K562 (cell line): ENCODE data around the gene PRR19. TPM values are rescaled to one million over a fixed set of nuclear protein-coding genes. Genes with fewer than 3 reads are reported as not detected.

ENCODE experiments used
- BHLHE40 ChIP-seq: IDR thresholded peaks from 2 replicates; pipeline ENCODE4 v1.6.1; 2011; ENCODE audit warnings: low read length, improper control_type of control experiment
- CAMTA2 ChIP-seq: fragments of 250-450 bp; sonication (Bioruptor Pico); conservative IDR thresholded peaks from 2 replicates; pipeline ENCODE4 v1.5.1; 2022
- CTBP1 ChIP-seq: fragments of 450-650 bp; IDR thresholded peaks from 2 replicates; pipeline ENCODE4 v1.6.1; 2016; ENCODE audit warnings: borderline replicate concordance
- E2F8 ChIP-seq: fragments of 450-650 bp; IDR thresholded peaks from 2 replicates; pipeline ENCODE4 v1.7.1; 2018; ENCODE audit warnings: mild to moderate bottlenecking, low read depth; ENCODE audit not compliant: partially characterized antibody
- GTF3C2 ChIP-seq: IDR thresholded peaks from 3 replicates; pipeline ENCODE4 v1.6.1; 2011; ENCODE audit warnings: borderline replicate concordance, mild to moderate bottlenecking, moderate library complexity; ENCODE audit not compliant: insufficient read length; ENCODE audit errors: extremely low read depth
- HINFP ChIP-seq: fragments of 450-650 bp; conservative IDR thresholded peaks from 2 replicates; pipeline ENCODE4 v1.6.1; 2016; ENCODE audit warnings: missing genetic modification characterization, low read depth, mild to moderate bottlenecking, control low read depth, missing compliant biosample characterization
- HMGN3 ChIP-seq: IDR thresholded peaks from 2 replicates; pipeline ENCODE4 v1.6.1; 2011; ENCODE audit warnings: borderline replicate concordance, low read depth, mild to moderate bottlenecking, mixed read lengths, low read length; ENCODE audit not compliant: insufficient read length; ENCODE audit errors: extremely low read depth
- HOMEZ ChIP-seq: fragments of 250-450 bp; sonication (Bioruptor Pico); IDR thresholded peaks from 2 replicates; pipeline ENCODE4 v1.4.0; 2020; ENCODE audit warnings: mild to moderate bottlenecking, moderate library complexity
- ID3 ChIP-seq, 2 experiments: fragments of 250-450 bp in 1 of 2; fragments of 450-650 bp in 1 of 2; sonication (Bioruptor Pico) in 1 of 2; IDR thresholded peaks; 2 replicates each; pipeline versions ENCODE4 v1.6.1 to v1.8.0; 2016 to 2021; ENCODE audit warnings: mild to moderate bottlenecking in 2 of 2, moderate library complexity in 2 of 2, missing compliant biosample characterization in 1 of 2, missing genetic modification characterization in 1 of 2
- MECOM ChIP-seq: fragments of 250-450 bp; sonication (Bioruptor Pico); IDR thresholded peaks from 2 replicates; pipeline ENCODE4 v1.8.0; 2022; ENCODE audit warnings: inconsistent platforms
- MXI1 ChIP-seq: IDR thresholded peaks from 2 replicates; pipeline ENCODE4 v1.6.1; 2011; ENCODE audit warnings: low read depth, mild to moderate bottlenecking, improper control_type of control experiment, low read length
- PCBP1 ChIP-seq: fragments of 200-400 bp; formaldehyde crosslinking; IDR thresholded peaks from 2 replicates; pipeline ENCODE4 v1.6.1; 2018; ENCODE audit warnings: mild to moderate bottlenecking, low read depth, low read length; ENCODE audit not compliant: poor library complexity, severe bottlenecking
- POLR2AphosphoS2 ChIP-seq: IDR thresholded peaks from 2 replicates; pipeline ENCODE4 v1.6.1; 2012; ENCODE audit warnings: low read length, improper control_type of control experiment
- RCOR1 ChIP-seq, 2 experiments: IDR thresholded peaks; 2 replicates each; pipeline ENCODE4 v1.6.1; 2012; ENCODE audit warnings: low read depth in 2 of 2, low read length in 2 of 2, borderline replicate concordance in 1 of 2, improper control_type of control experiment in 1 of 2
- SMC3 ChIP-seq: conservative IDR thresholded peaks from 2 replicates; pipeline ENCODE4 v1.6.1; 2011; ENCODE audit warnings: low read depth, low read length, improper control_type of control experiment; ENCODE audit not compliant: insufficient read depth
- ZNF311 ChIP-seq: fragments of 250-450 bp; sonication (Bioruptor Pico); IDR thresholded peaks from 2 replicates; pipeline ENCODE4 v1.4.0; 2020; ENCODE audit warnings: mild to moderate bottlenecking, moderate library complexity
- ZNF41 ChIP-seq: fragments of 250-450 bp; sonication (Bioruptor Pico); conservative IDR thresholded peaks from 2 replicates; pipeline ENCODE4 v1.4.0; 2020; ENCODE audit warnings: mild to moderate bottlenecking
- polyA plus RNA-seq, 8 experiments: library from polyadenylated mRNA; depleted of rRNA in 4 of 8; stranded (reverse) in 5 of 8; unstranded in 3 of 8; fragments of >200 nt; fragmentation: Nextera tagmentation in 2 of 8; fragmentation: Illumina TruSeq in 1 of 8; extraction: Ambion mirVana in 2 of 8; extraction: Trizol in 1 of 8; gene quantifications; 2 replicates each; pipeline versions ENCODE4 v1.2.1 to v1.2.3, GENCODE V29; 2011 to 2014; ENCODE audit warnings: inconsistent platforms in 1 of 8, missing spikeins in 1 of 8
- total RNA-seq, 7 experiments: library from RNA; depleted of rRNA in 6 of 7; stranded (reverse); fragments of >200 nt in 6 of 7; fragmentation: Illumina TruSeq in 2 of 7; extraction: Trizol in 2 of 7; gene quantifications; 2 replicates each; pipeline versions ENCODE4 v1.2.1 to v1.2.3, GENCODE V29; 2011 to 2021; ENCODE audit warnings: low replicate concordance in 1 of 7

Gene PRR19
- total and polyA plus RNA-seq, 9 of the 15 experiments (the other 6 are each of a cell fraction or from before 2014, with no cell fraction given): 0.10 to 1.6 (median 0.54) TPM

GRCh38 chr19:42295831-42296525 lies 6.0 kb upstream of the PRR19 start (continued):
- TF ChIP-seq HOMEZ (CRISPR knock-in tag): no peak
- 0 out of 4 replicates have a peak, but pooled peaks of 1 of the 2 experiments have one; percentile 18 for TF ChIP-seq RCOR1 (IDR thresholded peaks at IDR 0.05; ENCODE audit: borderline replicate concordance in 1 of 2, low read depth in 2 of 2, low read length in 2 of 2)
- TF ChIP-seq ZNF41 (CRISPR knock-in tag): no peak
- TF ChIP-seq MXI1: no peak
- 0 out of 2 replicates have a peak, but pooled peaks have one; percentile 24 for TF ChIP-seq MECOM (CRISPR knock-in tag)
- peak; percentile 91 for TF ChIP-seq POLR2AphosphoS2
- TF ChIP-seq E2F8: peak; percentile 58
- peak; percentile 69; the same call in 1 of the 2 replicates for TF ChIP-seq CTBP1
- no peak for TF ChIP-seq ZNF311
- no peak for TF ChIP-seq CAMTA2
- no peak for TF ChIP-seq GTF3C2
- TF ChIP-seq ID3 (CRISPR knock-in tag; IDR thresholded peaks at IDR 0.05): no peak
- TF ChIP-seq ID3 (tag; IDR thresholded peaks at IDR 0.05): no peak
- TF ChIP-seq PCBP1: no peak
- TF ChIP-seq HMGN3: no peak
- TF ChIP-seq SMC3: peak; percentile 86
- TF ChIP-seq BHLHE40: no peak
- no peak for TF ChIP-seq HINFP (tag)
